LNCaP clone FGC (cell line): ENCODE data around the gene INPP4A.

Source experiments
- DNase-seq: peaks from one replicate; pipeline ENCODE4 v3.0.0-alpha.2; 2011; ENCODE audit warnings: low read depth
- H3K4me3 ChIP-seq: 2 replicates; pipeline ENCODE4 v1.5.1; 2011; ENCODE audit warnings: mild to moderate bottlenecking, low read depth, low read length, control low read depth
- CTCF ChIP-seq: IDR thresholded peaks from 2 replicates; pipeline ENCODE4 v1.5.1; 2012; ENCODE audit warnings: mild to moderate bottlenecking; ENCODE audit not compliant: control insufficient read depth, insufficient read depth; ENCODE audit errors: extremely low read depth

Gene INPP4A

GRCh38 chr2:98571796-98572195 is 127.1 kb downstream of the INPP4A start:
- no peak for TF ChIP-seq CTCF
- no peak for DNase-seq
- H3K4me3 ChIP-seq: no peak overlapping the region

GRCh38 chr2:98572211-98572610 is 127.6 kb downstream of the INPP4A start:
- DNase-seq: no peak
- TF ChIP-seq CTCF: no peak
- H3K4me3 ChIP-seq: no peak overlapping the region

- no peak for TF ChIP-seq CTCF
- no peak for DNase-seq
- no peak overlapping the region for H3K4me3 ChIP-seq
Observed at GRCh38 chr2:98572676-98573075, 128.0 kb downstream of the INPP4A start.

GRCh38 chr2:98573426-98573825 is 128.8 kb downstream of the INPP4A start:
- DNase-seq: no peak
- TF ChIP-seq CTCF: no peak
- no peak overlapping the region for H3K4me3 ChIP-seq

GRCh38 chr2:98576666-98577312 is 132.1 kb downstream of the INPP4A start:
- no peak for DNase-seq
- no peak for TF ChIP-seq CTCF
- no peak overlapping the region for H3K4me3 ChIP-seq

GRCh38 chr2:98577313-98577712 is 132.7 kb downstream of the INPP4A start:
- no peak overlapping the region for H3K4me3 ChIP-seq
- TF ChIP-seq CTCF: no peak
- DNase-seq: no peak

- no peak for DNase-seq
- no peak overlapping the region for H3K4me3 ChIP-seq
- no peak for TF ChIP-seq CTCF
Observed at GRCh38 chr2:98578231-98578630, 133.6 kb downstream of the INPP4A start.
